Ammon's horn (tissue), 1 donor: ENCODE measurements around the gene ZEB2.

Source experiments
- DNase-seq: peaks from one replicate; pipeline ENCODE4 v3.0.0-alpha.2; 2016; ENCODE audit warnings: low spot score

The ZEB2 gene

DNA sequence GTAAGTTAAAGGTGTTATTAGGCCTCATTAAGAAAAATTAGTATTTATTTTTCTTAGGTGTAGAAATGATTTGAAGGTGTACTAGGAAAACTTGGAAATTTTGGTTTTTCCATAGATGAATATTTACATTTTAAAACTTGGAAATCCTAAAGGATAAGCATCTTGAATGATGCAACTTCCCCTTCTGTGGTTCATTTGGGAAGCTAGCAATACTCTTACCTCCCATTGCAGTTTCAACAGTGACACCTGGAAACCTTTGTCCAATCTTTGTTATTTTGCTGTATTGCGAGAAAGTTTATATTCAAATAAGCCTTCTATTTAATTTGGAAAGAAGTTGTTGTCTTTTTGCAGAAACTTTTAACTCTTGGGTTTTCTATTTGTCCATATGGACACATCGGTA, 68.5 kb downstream of the ZEB2 start:
- DNase-seq: no peak

DNA sequence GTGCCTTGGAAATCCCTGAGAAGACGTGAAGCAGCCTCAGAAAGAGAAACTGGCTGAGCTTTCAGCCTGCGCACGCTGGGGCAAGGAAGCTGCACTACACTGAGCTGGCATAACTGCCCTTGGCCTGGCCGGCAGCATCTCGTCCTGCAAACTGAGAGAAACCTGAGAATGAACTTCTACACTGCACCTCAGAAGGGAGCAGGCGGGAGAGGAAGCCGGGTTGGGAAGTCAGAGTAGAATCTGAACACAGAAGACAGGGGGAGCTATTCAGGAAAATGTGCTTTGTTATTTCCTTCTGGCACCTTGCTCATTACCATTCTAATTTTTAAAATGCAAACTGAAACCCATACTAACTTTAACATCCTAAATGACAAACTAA, 70.9 kb downstream of the ZEB2 start:
- peak; percentile 64 for DNase-seq

DNA sequence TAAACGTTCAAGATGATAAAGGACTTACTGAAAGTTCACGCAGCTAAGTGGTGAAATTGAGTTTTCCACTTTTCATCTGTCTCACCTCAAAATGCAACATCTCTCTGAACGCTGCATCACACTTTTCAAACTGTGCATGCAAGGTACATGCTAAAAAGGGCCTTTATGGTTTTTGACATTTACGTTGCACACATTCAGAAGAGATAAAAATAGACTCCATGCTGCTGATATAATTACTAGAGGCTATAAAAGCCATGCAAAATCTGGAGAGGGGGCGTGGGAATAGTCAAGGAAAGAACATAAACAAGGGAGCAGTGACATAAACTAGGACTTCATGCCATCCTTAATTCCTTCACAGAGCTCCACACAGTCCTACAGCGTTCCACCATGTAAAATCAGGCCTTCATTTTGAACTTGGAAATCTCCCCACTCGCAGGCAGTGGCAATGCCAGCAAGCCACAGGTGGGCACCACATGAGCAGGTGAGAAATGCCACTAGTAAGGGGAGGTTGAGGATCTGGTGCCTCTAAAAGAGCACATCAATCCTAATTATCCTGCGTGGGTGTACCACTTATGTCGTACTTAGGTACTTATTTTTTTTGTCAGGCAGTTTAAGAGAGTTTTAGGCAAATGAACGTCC, 71.4 kb downstream of the ZEB2 start:
- DNase-seq: no peak

DNA sequence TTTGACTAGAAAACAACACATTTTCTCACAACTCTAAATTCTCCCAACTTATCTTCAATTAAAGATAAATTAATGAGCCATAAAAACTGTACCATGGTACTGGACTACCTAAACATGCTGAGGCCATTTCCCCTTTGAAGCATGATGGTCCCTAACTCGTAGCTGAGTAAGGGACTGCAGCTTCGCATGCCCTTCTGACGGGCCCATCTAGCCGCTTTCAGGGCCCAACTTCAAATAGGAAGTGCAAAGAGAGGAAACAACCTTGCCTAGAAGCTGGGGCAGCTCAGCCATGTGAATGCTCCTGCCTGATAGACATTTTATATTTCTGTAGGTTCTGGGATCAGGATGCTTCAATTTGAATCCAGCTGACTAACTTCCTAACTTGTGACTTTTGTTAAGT, 72.4 kb downstream of the ZEB2 start:
- DNase-seq: no peak

DNA sequence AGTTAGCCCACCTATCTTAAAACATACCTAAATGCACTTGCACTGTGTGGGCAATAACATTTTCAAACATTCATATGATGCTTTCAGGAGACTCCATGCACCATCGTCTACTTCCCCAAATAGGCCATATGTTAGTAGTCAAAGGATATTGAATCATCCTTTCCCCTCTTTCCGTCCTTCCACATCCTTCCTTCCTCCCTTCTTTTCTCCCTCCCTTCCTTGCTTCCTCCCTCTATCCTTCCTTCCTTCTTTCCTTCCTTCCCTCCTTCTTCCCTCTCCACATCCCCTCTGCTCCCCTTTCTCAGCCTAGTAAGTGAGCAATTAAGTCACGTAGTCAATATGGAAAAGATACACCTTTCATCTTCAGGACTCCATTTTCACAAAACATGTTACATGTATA, 73.8 kb downstream of the ZEB2 start:
- no peak for DNase-seq

DNA sequence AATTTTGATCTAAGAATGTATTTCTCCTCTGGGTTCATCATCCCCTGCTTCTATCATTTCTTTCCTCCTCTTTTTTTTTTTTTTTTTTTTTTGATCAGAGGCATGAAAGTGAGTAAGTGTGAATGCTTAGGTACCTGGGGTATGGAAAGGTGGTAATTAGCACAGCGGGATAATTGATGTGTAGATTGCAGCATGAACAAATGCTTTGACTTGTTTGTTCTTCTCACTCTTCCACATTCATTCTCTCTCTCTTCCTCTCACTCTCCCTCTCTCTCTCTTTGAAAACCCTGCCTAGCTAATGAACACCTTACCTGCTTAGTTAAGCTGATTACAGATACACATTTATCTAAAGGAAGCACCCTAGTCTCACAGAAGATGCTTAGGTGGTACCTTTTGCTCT, 74.7 kb downstream of the ZEB2 start:
- no peak for DNase-seq

DNA sequence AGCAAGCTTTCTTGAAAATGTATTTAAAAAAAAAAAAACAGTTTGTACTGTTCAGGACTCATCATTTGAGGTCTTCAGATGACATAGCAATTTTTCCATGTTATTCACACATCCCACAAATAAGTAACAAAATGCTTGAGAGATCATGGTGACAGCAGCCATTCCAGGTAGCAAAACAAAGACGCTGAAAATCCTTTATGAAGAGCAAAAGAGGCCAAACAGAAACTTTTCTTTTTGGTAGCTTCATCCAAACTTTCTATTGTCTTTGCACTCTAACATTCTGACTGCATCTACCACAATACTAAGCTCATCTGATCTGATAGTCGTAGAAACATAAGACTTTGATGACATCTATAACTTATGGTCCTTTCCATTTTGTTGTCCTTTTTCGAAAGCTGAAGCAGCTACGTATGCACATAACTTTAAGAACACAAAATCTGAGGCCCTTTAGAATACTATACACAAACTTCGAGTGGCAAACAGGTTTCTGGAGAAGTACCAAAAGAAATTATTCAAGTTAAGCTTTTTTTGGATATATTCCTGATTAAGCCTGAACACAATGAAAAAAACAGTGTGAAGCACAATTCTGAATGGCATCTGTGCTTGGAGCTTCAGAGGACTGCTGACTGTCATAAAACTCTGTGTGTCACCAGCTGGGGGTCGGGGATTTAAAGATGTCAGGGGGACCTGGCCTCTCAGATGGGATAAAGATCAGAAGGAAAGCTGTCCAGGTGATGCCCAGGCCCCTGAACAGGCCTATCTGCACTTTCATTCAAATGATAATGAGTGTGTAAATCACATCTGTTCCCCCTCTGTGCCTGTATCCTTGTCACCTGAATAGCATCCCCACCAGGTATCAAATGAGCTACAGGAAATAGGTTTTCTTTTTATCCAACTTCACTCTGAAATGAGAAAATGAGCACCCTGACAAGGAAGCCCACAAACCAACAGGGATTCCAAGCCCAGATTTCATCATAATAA, 75.8 kb downstream of the ZEB2 start:
- no peak for DNase-seq

DNA sequence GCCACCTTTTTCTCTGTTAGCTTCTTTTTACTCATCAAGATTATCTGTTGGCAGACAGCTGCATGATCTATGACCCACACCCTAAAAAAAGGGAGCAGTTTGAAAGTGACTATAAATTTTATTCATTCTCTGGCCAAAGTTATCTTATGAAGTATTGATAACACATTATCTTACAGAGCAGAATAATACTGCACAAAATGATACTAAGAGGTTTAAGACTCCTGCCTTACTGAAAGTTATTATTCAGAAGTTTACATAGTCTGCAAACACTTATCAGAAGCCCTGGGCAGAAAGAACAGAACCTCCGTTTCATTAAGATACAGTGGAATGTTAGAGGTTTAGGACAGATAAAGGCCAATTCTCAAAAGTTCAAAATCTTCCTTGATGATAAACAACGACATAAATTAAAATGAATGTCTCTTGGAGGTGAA, 78.2 kb downstream of the ZEB2 start:
- no peak for DNase-seq

DNA sequence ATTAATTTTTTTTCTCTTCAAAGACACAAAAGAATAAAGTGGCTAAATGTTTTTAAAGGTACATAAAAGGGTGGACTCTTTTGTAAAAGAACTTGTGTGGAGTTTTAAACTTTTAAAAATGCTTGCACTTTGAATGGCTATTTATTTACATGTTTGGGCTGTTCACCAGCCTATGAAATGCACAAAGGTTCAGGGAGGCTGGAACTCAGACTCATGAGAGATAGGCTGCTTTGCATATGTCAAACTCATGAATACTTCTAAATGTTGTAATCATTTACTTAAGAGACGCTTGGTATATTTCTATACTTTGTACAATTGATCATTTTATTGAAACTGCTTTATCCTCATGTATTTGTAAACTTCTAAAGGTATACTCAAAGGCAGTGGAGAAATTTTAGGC, 79.9 kb downstream of the ZEB2 start:
- no peak for DNase-seq

DNA sequence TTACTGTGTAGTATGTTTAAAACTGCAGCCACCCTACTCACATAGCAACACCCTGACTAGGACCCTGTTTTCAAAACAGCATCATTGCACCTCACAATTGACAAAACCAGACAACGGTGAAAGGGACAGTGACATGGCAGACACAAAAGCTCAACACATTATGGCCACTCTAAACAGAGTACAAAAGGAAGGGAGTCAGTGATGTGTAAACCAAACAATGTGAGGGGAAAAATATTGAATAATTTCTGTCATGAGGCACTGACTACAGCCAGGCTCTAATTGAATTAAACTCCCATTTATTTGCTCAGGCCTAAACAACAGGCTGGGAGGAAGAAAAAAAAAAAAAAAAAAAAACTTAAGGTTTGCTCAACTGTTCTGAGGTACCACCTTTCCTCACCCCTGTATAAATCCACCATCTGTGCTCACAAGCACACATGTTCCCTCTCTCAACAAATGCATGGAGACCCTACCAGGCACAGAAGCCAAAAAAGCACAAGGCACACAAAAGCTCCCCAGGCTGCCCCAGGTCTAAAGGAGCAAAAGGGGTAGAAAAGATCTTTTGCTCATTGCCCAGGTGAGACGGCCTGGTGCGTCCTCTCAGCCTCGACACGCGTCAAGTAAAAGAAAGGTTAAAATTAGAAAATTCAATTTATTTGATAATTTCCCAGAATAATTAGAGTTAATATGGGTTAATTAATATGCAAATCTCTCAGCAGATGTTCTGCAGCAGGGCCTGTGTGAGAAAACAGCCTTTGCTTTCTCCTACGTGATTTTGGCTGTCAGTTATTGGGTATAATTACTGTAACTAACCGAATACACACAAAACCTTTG, 80.9 kb downstream of the ZEB2 start:
- DNase-seq: no peak

DNA sequence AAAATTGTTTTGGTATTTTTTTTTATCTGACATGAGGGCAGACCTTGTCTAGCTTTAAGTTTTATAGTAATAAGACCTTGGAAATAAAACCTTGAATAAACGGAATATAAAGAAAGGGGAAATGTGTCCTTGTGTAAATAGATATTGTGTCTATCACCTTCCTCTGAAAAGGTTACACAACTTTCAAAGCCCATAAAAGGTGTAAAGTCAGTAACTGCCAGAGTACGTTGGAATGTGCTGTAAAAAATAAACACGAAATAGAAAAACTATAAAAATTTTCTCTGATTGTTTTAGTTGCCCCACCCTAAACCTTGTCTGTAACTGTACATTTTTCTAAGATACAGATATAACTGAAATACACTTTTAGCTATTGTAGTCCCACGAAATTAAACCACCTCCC, 82.3 kb downstream of the ZEB2 start:
- DNase-seq: no peak

DNA sequence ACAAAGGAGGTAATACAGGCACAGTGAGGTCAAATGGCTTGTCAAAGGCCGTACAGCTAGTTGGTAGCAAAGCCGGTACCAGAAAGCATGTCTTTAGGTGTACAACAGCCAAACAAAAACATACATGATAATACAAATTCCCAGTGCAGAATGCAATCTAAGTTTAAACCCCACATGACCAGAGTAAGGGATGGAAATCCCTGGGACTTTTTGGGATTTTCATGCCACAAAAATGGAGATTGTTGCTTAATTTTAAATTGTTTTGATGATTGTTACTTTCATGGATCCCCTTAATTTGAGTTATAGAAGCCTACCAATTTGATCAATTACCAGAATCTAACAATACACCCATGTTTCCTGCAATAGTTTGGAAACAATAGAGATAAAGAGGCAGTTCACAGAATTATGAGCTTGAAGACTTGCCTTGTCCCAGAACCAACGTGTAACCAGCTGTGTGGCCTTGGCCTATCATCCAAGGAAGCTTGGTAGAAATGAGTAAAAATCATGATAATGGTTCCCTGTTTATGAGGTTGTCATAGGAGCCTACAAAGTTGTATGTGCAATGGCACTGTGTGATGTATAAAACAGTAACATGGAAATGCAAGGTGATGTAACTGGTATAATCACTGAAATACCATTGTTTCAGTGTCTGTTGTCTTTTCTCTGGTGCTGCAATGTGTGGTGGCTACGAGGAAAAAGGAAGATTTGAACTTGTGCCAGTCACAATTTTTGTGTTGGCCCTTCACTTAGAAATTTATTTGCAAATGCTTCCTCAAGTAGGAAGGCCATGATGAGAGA, 85.3 kb downstream of the ZEB2 start:
- no peak for DNase-seq

DNA sequence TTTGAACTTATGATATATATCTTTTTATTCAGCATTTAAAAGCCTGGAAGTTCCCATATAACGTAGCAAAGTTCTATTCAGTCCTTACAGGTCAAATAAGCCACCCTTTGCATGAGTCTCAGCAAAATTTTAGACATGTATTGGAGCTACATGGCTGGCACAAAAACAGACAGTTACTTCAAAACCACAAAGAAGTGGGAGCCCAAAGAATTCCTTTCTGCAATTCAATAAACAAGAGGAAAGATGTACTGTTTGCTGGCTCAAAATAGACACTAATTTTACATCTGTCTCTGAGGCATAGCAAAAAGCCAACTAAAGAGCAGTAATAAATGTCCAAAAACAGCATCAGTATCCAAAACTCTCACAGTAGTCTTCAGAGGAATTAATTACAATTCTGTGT, 87.0 kb downstream of the ZEB2 start:
- DNase-seq: no peak

DNA sequence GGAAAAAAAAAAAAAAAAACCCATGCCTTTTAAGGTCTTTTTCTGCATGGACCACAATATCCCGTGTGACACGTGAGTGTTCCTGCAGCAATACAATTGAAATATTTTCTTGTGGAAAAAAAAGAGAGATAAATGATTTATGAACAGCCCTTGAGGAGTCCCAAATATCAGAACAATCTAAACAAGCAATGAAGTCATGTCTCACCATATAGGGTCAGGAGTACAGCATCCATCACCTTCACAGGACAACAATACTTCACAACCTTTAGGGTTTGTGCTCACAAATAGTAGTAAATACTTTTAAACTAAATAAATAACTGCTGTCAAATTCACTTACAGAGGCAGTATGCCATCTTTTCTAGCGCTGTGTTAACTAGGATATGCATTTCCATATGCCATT, 87.9 kb downstream of the ZEB2 start:
- no peak for DNase-seq

DNA sequence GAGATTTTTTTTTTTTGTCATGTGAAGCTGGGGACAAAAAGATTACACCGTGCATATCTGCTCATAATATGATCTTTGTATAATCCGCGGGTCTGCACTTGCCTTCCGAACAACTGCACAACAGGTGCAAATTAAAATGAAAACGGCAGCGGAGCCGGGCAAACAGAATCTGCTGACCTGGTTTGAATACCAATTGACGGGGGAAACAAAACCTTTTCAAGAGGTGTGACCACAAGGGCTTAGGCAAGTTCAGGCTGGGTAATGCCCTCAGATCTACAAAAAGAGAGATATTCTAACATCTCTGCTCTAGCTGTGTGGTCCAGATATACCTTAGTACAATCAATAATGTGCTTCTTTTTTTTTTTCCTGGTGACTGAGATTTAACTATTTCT, 88.5 kb downstream of the ZEB2 start:
- no peak for DNase-seq

DNA sequence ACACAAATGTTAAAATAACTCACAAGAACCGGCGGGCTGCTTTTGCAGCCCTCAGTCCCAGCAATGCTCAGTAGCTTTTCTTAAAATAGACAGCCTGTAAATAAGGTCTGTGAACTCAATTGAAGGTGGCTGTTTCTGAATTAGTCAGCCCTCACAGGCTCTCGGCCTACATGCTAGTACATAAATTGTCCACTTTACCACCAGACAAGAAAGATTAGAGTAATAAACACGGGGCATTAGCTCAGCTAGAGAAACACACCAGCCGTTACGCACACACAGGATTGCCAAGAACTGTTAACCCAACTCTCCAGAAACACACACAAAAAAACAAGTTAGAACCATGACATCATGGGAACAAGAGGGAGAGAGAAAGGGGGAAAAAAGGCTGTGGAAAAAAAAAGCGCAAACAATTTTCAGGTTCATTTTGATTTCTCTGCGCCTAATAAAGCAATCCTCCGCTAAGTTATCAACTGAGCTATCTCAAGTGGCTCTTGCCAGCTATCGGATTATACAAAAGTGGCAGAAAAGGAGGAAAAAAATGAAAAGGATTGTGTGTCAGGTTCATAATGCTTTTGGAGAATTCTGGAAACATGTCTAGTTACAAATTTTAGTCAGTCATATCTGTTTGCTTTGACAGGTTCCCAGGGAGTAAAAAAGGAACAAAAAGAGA, 89.1 kb downstream of the ZEB2 start:
- peak; percentile 64 for DNase-seq

DNA sequence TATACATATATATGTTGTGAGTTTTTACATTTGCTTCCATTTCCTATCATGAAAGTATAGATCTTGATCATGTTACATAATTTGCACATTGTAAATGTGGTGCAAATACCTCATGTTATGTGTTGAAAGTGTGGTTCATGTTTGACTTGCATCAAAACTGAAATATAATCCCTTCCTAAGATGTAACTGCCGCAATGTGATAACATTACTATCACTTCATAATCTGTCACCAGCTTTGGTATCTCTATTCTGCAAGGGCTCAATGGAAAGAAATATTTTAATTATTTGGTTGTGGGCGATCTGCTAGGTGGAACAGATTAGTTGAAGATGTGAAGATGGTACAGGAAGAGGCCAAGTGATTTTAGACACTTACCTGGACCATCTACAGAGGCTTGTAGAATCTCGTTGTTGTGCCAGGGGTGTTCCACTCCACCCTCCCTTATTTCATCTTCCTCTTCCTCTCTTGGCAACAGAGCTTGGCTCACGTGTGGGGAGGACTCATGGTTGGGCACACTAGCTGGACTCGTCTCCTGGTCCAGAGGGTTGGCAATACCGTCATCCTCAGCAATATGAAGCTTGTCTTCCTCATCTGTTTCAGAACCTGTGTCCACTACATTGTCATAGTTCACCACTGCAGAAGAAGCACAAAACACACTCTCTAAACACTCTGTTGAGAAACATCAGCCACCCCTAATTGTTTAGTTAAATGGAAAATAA, 90.4 kb downstream of the ZEB2 start:
- DNase-seq: no peak

DNA sequence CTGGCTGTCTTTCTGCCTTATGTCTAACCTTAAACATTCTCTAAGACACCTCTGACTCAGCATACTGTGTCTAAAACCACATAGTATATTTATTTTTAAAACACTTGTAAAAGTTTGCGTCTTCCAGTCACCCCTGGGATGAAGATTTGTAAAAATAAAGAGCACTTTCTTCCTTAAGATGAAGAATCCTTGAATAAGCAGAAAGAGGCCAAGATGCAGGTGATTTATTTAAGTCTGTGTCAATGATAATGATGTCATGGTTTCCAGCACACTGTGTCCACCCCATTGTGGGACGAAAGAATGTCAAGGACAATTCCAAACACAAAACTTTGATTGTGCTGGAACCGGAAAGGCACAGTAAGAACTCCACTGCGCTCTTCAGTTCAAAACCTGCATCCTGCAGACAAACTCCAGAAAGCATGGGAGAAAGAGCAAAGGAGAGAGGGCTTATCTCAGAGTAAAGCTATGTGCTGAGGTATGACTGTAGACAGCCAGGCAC, 92.9 kb downstream of the ZEB2 start:
- no peak for DNase-seq

DNA sequence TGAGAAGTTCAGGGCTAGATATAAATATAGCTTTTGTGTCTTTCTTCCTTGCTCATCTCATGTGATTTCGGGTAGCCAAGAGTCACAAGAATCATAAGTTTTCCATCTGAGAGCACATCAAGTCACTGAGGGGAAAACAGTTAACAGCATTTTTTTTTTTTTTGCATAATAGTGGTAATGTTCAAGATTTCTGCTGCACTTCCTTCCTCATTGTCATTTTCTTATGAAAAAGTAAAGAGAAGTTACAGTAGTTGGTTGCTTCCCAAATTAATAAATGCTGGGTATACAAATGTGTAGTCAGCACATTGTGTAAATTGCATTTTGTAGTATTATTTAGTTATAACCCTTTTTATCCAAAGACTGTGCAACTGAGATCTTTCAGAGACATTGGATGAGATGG, 93.6 kb downstream of the ZEB2 start:
- no peak for DNase-seq

DNA sequence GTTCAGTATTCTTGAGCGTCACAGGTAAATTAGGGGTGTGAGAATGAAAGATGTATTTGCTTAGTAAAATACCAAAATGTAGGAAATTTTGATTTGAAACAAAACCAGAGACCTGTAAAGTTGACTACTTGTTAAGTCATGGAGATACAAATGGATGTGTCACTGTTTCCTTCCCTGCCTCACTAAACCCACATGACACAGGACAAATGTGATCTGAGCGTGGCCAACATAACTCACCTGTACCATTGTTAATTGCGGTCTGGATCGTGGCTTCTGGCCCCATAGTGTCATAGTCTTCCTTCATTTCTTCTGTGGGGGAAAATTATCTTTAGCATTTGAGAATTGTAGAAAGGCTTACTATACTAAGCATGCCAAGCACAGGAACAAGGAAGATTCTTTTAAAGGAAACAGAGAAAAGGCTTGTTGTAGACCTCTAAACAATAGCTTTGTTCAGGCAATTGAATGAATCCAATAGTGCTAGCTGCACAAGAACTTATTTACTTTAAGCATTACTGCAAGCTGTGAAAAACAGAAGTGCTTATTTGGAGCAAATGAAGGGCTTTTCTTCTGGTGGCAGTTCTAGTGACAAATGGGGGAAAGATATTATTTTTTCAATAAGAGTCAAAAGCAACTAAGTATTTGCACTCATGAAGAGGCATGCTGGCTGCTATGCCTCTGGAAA, 95.2 kb downstream of the ZEB2 start:
- DNase-seq: peak; percentile 83
